HL-60/S4 treated with phorbol 12-myristate 13-acetate at 8.2 ng/mL for 4 days and 3 days (cell line): Measurements from ENCODE around the gene MAP3K1.

Experiments used
- in situ Hi-C: fragments of 300-500 bp; cut with MboI; formaldehyde crosslinking; loops from 2 replicates; pipeline ENCODE4 v1.15.0; 2022; ENCODE audit warnings: low sequenced_read_pairs

Gene MAP3K1

GRCh38 chr5:56898213-56898612, 82.9 kb downstream of the MAP3K1 start:
- in situ Hi-C loops = no loop called here

DNA sequence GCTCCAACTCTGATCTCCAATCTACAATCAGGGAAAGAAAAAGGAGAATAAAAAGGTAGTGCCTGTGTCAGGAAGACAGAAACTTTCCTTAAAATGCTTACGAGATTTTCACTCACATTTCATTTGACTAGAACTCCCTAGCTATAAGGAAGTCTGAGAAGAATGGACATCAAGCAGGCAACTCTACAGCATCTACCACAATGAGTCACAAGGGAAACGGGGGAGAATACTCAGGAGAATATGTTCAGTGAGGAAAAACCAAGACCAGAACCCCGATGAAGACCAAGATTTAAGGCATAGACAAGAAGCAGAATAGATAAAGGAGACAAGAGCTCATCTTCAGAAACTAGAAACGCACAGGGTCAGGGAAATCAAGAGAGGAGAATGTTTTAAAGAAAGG, 85.0 kb downstream of the MAP3K1 start:
- in situ Hi-C loops = no loop called here

DNA sequence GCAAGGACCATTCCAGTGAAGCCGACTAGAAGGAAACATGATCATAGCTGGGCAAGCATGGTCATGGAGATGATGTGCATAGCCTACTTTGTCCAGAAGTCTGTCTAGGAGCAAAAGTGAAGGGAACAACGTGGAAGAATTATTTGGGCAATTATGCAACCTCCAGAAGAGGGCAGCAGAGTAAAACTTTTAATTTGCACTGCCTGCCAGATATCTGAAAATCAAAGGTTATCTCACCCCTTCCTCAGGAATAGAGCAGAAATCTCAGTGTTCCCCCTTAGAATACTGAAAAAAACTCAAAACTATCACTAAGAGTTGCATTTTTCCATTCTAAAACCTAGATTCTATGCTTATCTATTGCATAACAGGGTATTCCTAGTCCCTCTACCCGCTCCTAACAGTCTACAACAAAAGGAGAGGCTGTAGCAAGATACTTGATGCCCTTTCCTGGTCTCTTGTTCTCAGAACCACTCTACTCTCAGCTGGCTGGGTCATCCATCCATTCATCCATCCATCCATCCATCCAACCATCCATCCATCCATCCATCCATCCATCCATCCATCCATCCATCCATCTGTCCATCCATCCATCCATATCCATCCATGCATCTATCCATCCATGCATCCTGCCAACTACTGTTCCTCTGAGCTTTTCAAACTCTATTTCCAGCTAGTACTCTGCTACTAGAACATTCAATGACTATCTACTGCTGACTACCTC, 85.7 kb downstream of the MAP3K1 start:
- in situ Hi-C loops = no loop called here

DNA sequence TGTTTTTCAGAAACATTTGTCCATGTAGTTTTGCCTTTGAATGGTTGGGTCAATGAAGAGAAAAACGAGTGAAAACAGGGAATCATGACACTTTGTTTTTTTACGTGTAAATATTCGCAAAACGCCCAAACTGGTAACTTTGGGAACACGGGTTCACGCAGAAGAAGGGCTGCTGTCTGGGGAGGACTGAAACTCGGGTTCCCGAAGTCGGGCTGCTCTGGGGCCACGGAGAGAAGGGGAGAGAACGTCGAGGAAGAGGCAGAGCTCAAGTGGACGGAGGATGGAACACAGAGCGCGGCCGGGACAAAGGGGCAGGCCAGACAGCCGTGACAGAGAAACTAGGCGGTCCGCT, 93.6 kb downstream of the MAP3K1 start:
- in situ Hi-C loops = no loop called here

DNA sequence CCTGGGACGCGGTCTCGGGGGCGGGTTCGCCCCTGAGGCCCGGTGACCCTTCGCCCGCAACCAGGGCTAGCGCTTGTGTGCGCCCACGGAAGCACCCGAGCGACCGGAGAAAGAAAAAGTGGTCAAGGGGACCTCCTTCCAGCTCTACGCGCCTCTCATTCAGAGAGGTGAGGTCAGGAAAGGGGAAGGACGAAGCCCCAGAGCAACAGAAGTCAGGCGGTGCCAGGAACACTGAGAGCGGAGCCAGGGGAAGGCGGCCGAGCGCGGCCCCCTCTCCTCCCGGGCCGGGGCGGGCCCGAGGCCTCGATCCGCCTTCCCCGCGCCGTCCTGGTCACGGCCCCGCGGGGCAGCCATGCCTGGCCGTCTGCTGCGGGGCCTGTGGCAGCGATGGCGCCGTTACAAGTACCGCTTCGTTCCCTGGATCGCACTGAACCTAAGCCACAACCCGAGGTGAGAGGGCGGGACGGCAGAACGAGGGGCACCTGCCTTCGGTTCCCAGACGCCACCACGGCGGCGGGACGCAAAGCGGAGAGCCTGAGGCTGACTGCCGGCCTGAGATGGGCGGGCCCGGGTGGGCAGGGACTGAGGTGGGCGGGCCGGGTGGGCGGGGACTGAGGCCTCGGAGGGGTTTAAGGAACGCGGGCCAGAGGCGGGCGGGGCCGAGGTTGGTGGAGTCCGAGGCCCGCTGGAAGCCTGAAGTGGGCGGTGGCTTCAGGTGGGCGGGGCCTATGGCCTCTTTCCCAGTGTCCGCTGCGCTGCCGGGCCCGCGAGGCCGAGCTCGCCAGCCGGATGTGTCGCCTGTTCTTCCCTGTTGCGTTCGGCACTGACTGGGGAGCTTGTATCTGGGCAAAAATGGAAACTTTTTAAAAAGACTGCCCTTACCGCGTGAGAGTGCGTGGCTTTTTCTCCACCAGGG, 94.2 kb downstream of the MAP3K1 start, which contains the start of gene SETD9:
Gene SETD9, plus strand, starts transcription at position 303 of the 916 bp plus-strand sequence. Its CDS starts 50 bp downstream, at position 353.
- in situ Hi-C loops = no loop called here

DNA sequence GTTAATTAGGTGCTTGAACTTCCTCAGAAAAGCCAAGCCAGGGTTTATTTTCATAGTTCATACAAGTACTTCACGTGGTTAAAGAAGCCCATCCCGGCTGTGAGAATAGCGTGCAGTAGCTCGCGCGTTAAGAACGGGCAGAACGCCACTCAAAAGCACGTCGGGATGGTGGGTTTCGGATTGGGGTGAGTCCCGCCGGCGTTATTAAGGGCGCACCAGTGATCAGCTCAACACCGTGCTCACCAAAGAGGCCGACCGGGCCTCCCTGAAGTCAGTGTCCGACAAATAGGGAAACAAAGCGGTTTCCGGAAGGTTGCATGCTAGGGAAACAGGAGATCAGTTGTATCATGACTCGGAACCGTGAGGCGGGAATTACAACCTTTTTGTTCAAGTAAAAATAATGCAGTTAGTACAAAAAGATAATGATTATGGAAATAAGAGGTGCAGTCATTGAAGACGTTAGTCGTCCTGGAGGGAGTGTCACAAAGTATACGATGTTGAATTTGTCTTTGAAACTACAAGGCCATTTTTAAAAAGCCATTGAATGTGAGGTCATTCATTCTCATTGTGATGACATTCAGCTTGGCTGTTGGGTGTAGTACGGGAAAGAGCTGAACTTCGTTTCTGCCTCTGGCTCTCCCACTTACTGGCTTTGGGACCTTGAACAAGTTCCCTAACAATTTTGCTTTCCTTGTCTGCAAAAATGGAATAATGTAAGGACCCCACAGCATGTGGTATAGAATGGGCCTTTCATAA, 95.0 kb downstream of the MAP3K1 start:
- in situ Hi-C loops = no loop called here

GRCh38 chr5:56913766-56914165, 98.4 kb downstream of the MAP3K1 start:
- in situ Hi-C loops = no loop called here

GRCh38 chr5:56914678-56915077, 99.3 kb downstream of the MAP3K1 start:
- in situ Hi-C loops = no loop called here

DNA sequence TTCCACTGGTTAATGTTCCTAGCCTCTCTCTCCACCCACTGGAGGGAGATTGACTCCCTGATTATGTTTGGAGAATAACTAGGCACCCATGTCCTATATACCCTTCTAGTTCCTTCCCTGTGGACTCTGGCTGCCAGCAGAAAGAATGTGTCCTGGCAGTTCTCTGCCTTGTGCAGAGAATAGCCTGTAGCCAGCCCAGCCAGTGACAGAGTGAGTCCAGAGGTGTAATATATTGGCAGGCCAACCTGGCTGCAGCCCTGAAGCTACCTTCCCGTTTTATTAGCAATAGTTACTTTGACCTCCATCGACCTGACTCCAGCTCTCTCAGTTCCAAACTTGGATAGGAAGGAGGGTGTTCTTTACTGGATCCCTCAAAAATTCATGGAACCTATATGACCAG, 102.2 kb downstream of the MAP3K1 start:
- in situ Hi-C loops = no loop called here

DNA sequence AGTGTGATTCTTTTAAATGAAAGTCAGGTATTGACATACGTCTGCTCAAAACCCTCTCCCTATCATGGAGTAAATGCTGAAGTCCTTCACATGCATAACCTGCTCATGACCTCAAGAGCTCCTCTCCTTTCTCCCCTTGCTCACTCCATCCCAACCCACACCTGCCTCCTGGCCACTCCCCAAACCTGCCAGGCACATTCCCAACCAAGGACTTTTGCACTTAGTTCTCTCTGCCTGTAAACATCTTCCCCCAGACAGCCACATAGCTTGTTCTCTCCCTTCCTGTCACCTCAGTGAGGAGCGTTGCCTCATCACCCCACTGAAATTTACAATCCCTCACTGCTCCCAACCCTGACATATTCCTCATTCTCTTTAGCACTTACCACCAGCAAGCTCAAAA, 102.7 kb downstream of the MAP3K1 start:
- in situ Hi-C loops = no loop called here

DNA sequence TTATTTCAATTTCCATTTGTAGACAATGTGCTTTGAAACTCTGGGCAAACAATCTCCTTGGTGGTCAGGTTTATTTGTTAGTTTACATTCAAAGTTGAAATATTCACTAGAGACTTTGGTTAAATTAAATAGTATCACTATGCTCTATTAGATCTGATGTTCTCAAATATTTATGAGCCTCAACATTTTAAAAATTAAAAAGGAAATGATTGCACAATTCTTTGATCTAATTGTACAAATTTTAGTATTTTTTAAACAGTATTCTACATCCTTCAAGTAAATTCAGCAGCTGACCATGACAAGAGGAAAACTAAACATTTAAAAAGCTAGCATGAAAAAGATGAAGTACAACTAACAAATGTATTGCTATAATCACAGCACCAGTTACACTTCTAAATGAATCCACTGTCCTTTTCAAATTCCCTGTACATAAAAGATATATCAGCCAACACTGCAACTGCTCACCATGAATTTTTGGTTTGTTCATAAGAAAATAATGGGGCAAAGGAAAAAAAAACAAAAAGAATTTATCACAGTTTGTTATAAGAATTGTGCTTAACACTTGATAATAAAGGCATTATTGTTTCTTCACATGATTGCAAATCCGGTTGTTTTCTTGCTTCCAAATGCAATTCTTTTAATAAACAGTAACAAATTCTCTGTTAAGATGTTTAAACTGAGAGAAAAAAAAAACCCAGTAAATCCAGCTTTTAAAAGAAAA, 104.8 kb downstream of the MAP3K1 start:
- in situ Hi-C loops = no loop called here

- in situ Hi-C loops = no loop called here
These were observed 107.6 kb downstream of the MAP3K1 start for GRCh38 chr5:56922922-56923321.

- in situ Hi-C loops = loop anchor here (25.0 kb wide), 1 partner anchor 278 kb away; no protein-coding TSS in a partner anchor
These were observed 119.0 kb downstream of the MAP3K1 start for GRCh38 chr5:56934325-56934724.

- in situ Hi-C loops = loop anchor here (25.0 kb wide), 1 partner anchor 273 kb away; no protein-coding TSS in a partner anchor
These were observed 123.5 kb downstream of the MAP3K1 start for GRCh38 chr5:56938858-56939257.

GRCh38 chr5:56941981-56942380, 126.6 kb downstream of the MAP3K1 start:
- in situ Hi-C loops = loop anchor here (25.0 kb wide), 1 partner anchor 270 kb away; no protein-coding TSS in a partner anchor
